SHP77 (cell line): ENCODE results near the gene MORF4L2.

Experiments
- DNase-seq, 2 experiments: peaks; one replicate each; lab custom pipeline; 2025; lab: John Stamatoyannopoulos, UW

The MORF4L2 gene

DNA sequence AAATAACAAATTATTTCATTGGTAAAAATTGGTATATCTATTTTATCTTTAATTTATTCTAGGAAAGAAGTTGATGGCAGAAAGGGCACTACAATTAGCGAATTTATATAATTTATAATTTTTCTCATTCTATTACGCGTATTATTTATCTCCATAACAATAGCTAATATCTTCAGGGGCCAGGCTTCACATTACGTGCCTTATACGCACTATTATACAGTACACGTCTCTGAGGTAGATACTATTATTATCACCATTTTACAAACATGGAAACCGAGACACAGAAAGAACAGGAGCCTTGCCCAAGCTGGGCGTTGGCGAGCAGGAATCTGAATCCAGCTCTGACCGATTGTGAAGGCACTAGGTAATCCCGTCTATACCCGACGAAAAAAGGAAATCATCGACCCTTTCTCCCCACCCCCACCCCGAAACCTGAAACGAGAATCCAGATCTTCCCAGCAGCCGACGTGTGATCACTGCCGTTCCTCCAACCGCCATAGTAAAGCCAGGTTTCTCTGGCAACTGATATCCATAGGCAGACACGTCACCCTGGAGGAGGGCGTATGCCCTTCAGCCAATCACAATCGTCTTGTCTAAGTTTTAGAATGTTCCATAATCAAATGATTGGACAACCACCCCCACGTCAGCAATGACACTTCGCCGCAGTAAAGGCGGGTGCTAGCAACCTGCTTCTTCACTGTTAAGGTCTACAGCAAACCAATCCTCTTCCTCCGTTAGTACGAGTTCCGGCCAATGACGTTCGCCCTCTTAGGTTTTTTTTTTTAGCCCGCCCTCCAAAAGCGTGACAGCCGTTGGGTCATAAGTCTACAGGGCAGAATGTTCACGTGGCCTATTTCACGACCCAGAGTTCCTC is at the start of gene MORF4L2:
Gene MORF4L2, minus strand, starts transcription at position 501 of the 874 bp plus-strand sequence. CDS start 9,672 bp downstream, outside the sequence.
- peak; percentile 90 to 93 for DNase-seq

DNA sequence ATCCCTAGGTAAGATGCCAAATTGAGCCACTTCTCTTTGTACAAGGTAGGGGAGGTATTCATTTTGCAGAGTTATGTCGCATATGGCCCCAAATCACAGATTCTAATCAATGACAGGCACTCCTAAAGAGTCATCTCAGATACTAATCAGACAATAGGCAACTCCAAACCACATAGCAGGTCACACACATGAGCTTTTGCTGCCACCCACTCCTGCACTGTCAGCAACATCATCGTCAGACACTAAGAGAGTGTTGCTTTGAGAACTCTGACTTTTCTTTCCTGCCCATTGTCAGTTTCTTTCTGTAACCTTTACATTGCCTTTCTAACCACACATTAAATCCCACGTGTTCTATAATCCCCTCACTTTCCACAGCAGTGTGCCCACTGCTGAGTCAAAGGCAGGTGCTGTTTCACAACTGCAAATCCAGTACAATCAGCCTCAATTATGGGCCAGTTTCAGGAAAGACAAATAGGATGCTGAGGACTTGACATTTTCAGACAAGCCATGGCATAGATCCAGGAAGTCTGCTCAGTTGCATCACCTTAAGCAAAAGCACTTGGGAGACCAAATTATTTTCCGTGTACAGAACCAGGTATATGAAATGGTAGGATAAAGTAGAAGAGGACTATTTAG is 47.7 kb upstream of the MORF4L2 start:
- DNase-seq: no peak

GRCh38 chrX:103733017-103733416 is 46.5 kb upstream of the MORF4L2 start:
- DNase-seq: no peak

GRCh38 chrX:103730796-103731493 is 44.4 kb upstream of the MORF4L2 start:
- DNase-seq: no peak

- no peak for DNase-seq
Observed at GRCh38 chrX:103730147-103730795, 43.8 kb upstream of the MORF4L2 start.

- no peak for DNase-seq
Observed at GRCh38 chrX:103729015-103729414, 42.5 kb upstream of the MORF4L2 start.

- DNase-seq: no peak
Observed at GRCh38 chrX:103727115-103727514, 40.6 kb upstream of the MORF4L2 start.

DNA sequence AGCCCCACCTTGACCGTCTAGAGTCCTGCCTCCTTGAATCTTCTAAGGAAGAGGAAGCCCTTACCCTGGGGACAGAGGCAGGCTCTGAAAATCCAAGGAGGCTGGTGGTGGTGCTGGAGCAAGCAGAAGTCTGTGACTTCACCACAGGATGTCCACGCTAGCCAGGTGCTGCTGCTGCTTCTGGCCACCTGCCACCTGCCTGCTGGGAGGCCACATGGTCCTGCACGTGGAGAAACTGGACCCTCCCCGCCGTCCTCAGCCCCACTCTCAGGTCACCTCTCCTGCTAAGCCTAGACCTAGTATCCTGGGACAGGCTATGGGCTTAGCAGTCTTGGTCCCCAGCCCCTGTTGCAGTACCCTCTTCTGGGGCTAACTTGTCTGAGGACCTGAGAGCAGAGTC is 40.0 kb upstream of the MORF4L2 start:
- DNase-seq: no peak

- DNase-seq: no peak
Observed at GRCh38 chrX:103722505-103722904, 36.0 kb upstream of the MORF4L2 start.

- no peak for DNase-seq
Observed at GRCh38 chrX:103718120-103718519, 31.6 kb upstream of the MORF4L2 start.

GRCh38 chrX:103716962-103717361 is 30.5 kb upstream of the MORF4L2 start:
- no peak for DNase-seq

GRCh38 chrX:103710609-103711008 is 24.1 kb upstream of the MORF4L2 start, which contains the start of gene TMEM31:
Gene TMEM31 (plus strand): TSS chrX:103710909. CDS start chrX:103712259, 1,350 bp downstream.
- DNase-seq: no peak

GRCh38 chrX:103704863-103705262 is 18.4 kb upstream of the MORF4L2 start:
- DNase-seq: no peak

- no peak for DNase-seq
Observed at GRCh38 chrX:103699243-103699642, 12.7 kb upstream of the MORF4L2 start.

DNA sequence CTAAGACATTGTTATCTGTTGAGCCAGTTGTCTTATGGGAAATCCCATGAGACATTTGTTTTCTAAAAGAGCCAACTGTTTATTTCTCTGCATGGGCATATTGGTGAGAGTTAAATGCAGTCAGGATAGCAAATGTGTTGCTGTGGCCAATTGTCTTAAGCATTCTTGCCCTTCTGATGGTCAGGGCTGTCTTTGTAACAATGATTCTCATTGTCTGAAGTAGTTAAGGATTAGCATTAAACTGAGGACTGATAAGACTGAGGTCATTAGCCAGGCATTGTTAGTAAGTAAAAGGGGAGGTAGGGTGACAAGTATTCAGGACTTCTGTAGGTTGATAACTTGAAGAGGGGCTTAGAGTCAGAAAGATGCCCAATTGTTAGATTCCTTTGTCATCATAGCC is 11.2 kb upstream of the MORF4L2 start:
- DNase-seq: no peak

- DNase-seq: no peak
Observed at GRCh38 chrX:103691059-103691458, 4.6 kb upstream of the MORF4L2 start.

DNA sequence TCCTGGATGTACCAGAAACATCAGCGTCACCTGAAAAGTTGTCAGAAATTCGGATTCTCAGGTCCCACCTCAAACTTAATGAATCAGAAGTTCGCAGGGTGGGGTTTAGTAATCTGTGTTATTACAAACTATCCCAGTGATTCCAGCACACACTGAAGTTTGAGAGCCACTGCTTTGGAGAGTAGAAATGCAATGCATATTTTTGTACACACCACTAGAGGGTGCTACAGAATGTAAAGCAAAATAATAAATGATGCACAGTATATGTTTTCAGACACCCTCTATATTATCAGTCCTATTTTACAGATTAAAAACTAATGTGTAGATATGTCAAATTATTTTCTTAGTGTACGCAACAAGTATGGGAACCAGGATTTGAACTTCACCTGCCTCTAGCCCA is 2.4 kb upstream of the MORF4L2 start:
- peak; percentile 1 to 13 for DNase-seq

DNA sequence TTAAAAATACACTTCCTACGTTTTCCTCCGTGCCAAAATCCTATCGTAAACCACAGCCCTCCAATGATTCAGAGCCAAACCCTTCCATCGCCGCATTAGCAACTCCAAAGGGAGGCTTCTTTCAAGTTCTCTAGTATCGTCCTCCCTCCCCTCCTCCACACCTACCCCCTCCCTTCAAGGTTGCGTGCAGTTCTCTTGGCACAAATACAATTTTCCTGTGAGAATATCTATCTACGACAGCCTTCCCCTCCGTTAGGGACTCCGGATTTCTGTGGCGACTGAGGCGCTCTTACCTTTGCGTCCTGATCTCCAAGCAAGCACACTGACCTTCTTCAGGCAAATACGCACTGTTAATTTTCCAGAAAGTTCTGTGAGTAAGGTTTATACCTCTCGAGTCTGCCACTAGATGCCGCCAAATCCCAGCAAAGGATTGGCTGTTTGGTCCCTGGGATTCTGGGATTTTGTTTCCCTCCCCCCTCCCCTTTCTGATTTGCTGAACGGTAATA is 1.2 kb upstream of the MORF4L2 start:
- DNase-seq: peak; percentile 25 to 53

DNA sequence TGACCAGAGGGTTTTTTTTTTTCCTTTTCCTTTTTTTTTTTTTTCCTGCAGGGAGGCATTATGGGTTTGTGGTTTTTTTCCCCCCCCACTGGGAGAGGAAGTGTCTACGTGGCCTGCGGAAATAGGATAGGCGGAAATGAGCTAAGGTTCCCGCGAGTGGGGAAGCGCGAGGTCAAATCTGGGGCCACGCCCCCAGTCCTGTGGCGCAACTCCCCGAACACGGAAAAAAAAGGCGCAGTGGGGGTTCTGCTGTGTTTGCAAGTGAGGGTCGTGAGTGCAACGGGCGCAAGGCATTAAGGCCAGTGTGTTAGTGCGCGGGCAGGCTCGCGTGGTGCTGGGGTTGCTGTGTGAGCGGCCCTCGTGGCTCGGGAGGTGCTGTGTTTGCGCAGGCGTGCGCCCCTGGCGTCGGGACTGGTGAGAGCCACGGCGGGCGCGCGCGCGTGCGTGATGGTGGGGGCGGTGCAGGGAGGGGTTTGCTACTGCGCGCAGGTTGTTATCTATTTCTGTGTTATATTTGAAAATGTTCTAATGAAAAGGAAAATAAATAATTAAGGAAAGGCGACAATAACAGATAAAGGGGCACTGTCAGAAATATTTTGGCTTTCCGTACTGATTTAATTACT is 685 bp upstream of the MORF4L2 start:
- peak in 1 of 2 experiments; percentile 59 for DNase-seq

DNA sequence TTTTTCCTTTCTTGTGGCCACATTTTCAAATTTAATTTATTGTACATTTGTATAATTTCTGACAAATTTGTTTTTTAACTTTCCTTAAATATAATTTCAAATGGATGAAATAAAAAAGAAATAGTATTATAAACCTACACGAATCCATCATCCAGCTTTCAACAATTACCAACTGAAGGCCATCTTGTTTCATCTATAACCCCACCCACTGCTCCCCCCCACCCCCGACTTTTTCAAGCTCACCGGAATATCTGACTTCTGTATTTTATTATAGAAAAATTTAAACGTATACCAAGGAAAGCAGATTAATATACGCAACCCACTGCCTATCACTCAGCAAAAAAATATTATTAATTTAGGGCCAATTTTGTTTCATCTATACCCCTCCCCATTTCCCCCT is 1.1 kb downstream of the MORF4L2 start:
- DNase-seq: no peak

GRCh38 chrX:103681443-103681842 is 5.1 kb downstream of the MORF4L2 start:
- DNase-seq: no peak
